HCT116 (cell line): ENCODE measurements around the gene C4orf50. TPM values are rescaled to one million over a fixed set of nuclear protein-coding genes. Genes with fewer than 3 reads are reported as not detected.

Experiments
- ATAC-seq: fragments of 200-7000 bp; cut with Tn5 transposase; 2 replicates; pipeline ENCODE4 v1.9.1; 2020; ENCODE audit warnings: mild to moderate bottlenecking, moderate library complexity
- BruUV-seq: library from RNA; stranded (reverse); fragments of 400-500 nt; replicated peaks from 2 replicates; lab custom pipeline; 2021; lab: Mats Ljungman, UMichigan
- CTCF ChIA-PET: fragments of 300-600 bp; sonication (Branson Sonifier 250); formaldehyde crosslinking; loops from one replicate; lab custom pipeline; 2021; ENCODE audit warnings: antibody characterized with exemption; lab: Charles Lee
- POLR2A ChIA-PET: fragments of 300-600, 350-600 bp; sonication (Branson Sonifier 250); formaldehyde crosslinking; loops from one replicate; lab custom pipeline; 2021; ENCODE audit warnings: antibody characterized with exemption; lab: Charles Lee
- RAD21 ChIA-PET, 2 experiments: fragments of 300-600 bp; sonication (Branson Sonifier 250); formaldehyde crosslinking; loops; one replicate each; lab custom pipeline; 2023; ENCODE audit warnings: low total read pairs in 2 of 2; ENCODE audit not compliant: uncharacterized antibody in 2 of 2, unreplicated experiment in 2 of 2, low non-redundant PET in 1 of 2; lab: Charles Lee
- DNase-seq: peaks from one replicate; pipeline ENCODE4 v3.0.0-alpha.2; 2010; ENCODE audit warnings: low read depth, low spot score
- H2AFZ ChIP-seq: fragments of 200-600 bp; shearing (Covaris generic), sonication (generic); 2 replicates; pipeline ENCODE4 v1.6.1; 2017; ENCODE audit warnings: low read depth, mixed run types, mixed read lengths, antibody characterized with exemption, low read length; ENCODE audit not compliant: poor library complexity, severe bottlenecking
- H3K27ac ChIP-seq: 2 replicates; pipeline ENCODE4 v1.5.1; 2012; ENCODE audit warnings: low read depth, low read length
- H3K27me3 ChIP-seq: fragments of 200-600 bp; sonication (generic); 2 replicates; pipeline ENCODE4 v1.6.1; 2016; ENCODE audit warnings: mixed run types, low read length, mixed read lengths; ENCODE audit not compliant: insufficient read depth
- H3K36me3 ChIP-seq, 2 experiments: fragments of 200-500 bp in 1 of 2; fragments of 200-600 bp in 1 of 2; sonication (Bioruptor generic) in 1 of 2; sonication (generic) in 1 of 2; 2 replicates each; pipeline versions ENCODE4 v1.5.1 to v1.6.1; 2014 to 2016; ENCODE audit warnings: low read length in 2 of 2, inconsistent platforms in 1 of 2, mixed read lengths in 1 of 2, mixed run types in 1 of 2; ENCODE audit not compliant: insufficient read depth in 2 of 2, control insufficient read depth in 1 of 2
- H3K4me1 ChIP-seq, 2 experiments: fragments of 200-600 bp in 1 of 2; sonication (generic) in 1 of 2; 2 replicates each; pipeline versions ENCODE4 v1.5.1 to v1.6.1; 2012 to 2017; ENCODE audit warnings: low read length in 2 of 2, inconsistent platforms in 1 of 2, mild to moderate bottlenecking in 1 of 2, mixed read lengths in 1 of 2, mixed run types in 1 of 2, moderate library complexity in 1 of 2; ENCODE audit not compliant: insufficient read depth in 2 of 2, control insufficient read depth in 1 of 2
- H3K4me2 ChIP-seq: fragments of 200-600 bp; sonication (generic); 2 replicates; pipeline ENCODE4 v1.6.1; 2017; ENCODE audit warnings: mixed run types, low read length, mixed read lengths
- H3K4me3 ChIP-seq, 2 experiments: fragments of 200-600 bp in 1 of 2; sonication (generic) in 1 of 2; replicated peaks in 1 of 2; 2 replicates each; pipeline ENCODE4 v1.5.1; 2011 to 2016; ENCODE audit warnings: low read length in 2 of 2, control low read depth in 1 of 2, low read depth in 1 of 2, mild to moderate bottlenecking in 1 of 2, mixed read lengths in 1 of 2, mixed run types in 1 of 2
- H3K79me2 ChIP-seq: fragments of 200-600 bp; sonication (generic); 2 replicates; pipeline ENCODE4 v1.6.1; 2017; ENCODE audit warnings: mild to moderate bottlenecking, mixed run types, low read length, moderate library complexity, mixed read lengths; ENCODE audit not compliant: insufficient read depth
- H3K9ac ChIP-seq: fragments of 200-600 bp; sonication (generic); 2 replicates; pipeline ENCODE4 v1.6.1; 2016; ENCODE audit warnings: low read length, mixed read lengths
- H3K9me2 ChIP-seq: fragments of 200-600 bp; sonication (generic), shearing (Covaris generic); 2 replicates; pipeline ENCODE4 v1.6.1; 2017; ENCODE audit warnings: mixed run types, mild to moderate bottlenecking, moderate library complexity; ENCODE audit not compliant: insufficient read depth
- H3K9me3 ChIP-seq, 2 experiments: fragments of 200-500 bp in 1 of 2; fragments of 200-600 bp in 1 of 2; sonication (Bioruptor generic) in 1 of 2; sonication (generic) in 1 of 2; 2 replicates each; pipeline ENCODE4 v1.6.1; 2014 to 2017; ENCODE audit warnings: low read length in 2 of 2, mixed read lengths in 2 of 2, inconsistent platforms in 1 of 2, low read depth in 1 of 2, mild to moderate bottlenecking in 1 of 2, mixed run types in 1 of 2, moderate library complexity in 1 of 2; ENCODE audit not compliant: control insufficient read depth in 1 of 2, insufficient read depth in 1 of 2
- H4K20me1 ChIP-seq: fragments of 200-600 bp; sonication (generic), shearing (Covaris generic); 2 replicates; pipeline ENCODE4 v1.6.1; 2017; ENCODE audit warnings: mixed run types, mild to moderate bottlenecking, moderate library complexity; ENCODE audit not compliant: insufficient read depth
- CTCF ChIP-seq, 3 experiments: fragments of 200-600 bp in 1 of 3; sonication (generic) in 1 of 3; IDR thresholded peaks in 2 of 3; conservative IDR thresholded peaks in 1 of 3; 2 replicates each; pipeline ENCODE4 v1.5.1; 2012 to 2017; ENCODE audit warnings: low read depth in 2 of 3, low read length in 2 of 3, antibody characterized with exemption in 1 of 3, borderline replicate concordance in 1 of 3, control low read depth in 1 of 3, mild to moderate bottlenecking in 1 of 3, mixed read lengths in 1 of 3, mixed run types in 1 of 3, moderate library complexity in 1 of 3; ENCODE audit not compliant: insufficient read depth in 1 of 3
- JUND ChIP-seq: IDR thresholded peaks from 2 replicates; pipeline ENCODE4 v1.6.1; 2012
- RAD21 ChIP-seq: IDR thresholded peaks from 2 replicates; pipeline ENCODE4 v1.6.1; 2012; ENCODE audit warnings: low read depth, mild to moderate bottlenecking
- YY1 ChIP-seq: IDR thresholded peaks from 2 replicates; pipeline ENCODE4 v1.6.1; 2011; ENCODE audit warnings: low read length, low read depth, moderate library complexity, mild to moderate bottlenecking; ENCODE audit not compliant: insufficient replicate concordance; ENCODE audit errors: extremely low read depth
- ZBTB33 ChIP-seq: IDR thresholded peaks from 2 replicates; pipeline ENCODE4 v1.6.1; 2011; ENCODE audit warnings: mild to moderate bottlenecking, low read length, moderate library complexity; ENCODE audit not compliant: insufficient replicate concordance; ENCODE audit errors: extremely low read depth
- intact Hi-C: fragments of 100-400 bp; cut with micrococcal nuclease; formaldehyde crosslinking; loops from 2 replicates; pipeline ENCODE4 v1.10.0; 2022
- total RNA-seq: library from RNA; stranded (reverse); gene quantifications from one replicate; pipeline ENCODE4 v1.2.1, GENCODE V29; 2021; ENCODE audit not compliant: unreplicated experiment

The C4orf50 gene
- total RNA-seq, 1 experiment from 2014 or later: not detected

DNA sequence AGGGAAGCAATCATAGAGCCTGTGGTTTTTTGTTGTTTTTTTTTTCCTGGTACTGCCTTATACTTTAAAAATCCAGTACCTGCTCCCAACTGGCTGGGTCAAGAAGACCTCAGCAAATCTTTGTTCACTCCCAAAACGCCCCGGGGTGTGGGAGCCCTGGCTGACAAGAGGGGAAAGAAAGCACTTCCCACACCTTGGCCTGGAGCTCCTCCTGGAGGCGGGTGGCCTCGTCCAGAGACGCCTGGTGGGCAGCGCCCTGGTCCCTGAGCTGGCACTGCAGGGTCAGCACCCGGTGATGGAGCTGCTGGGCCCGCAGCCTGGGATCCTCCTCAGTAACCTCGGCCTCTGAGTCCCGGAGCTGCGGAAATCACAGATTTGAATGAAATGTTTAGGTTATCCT is 38.2 kb downstream of the C4orf50 start:
- H2AFZ ChIP-seq: no peak overlapping the region
- H4K20me1 ChIP-seq: no peaks in the 10 kb centered on the region
- ATAC-seq (peak; percentile 95), DNase-seq (peak; percentile 7)
- intact Hi-C loops: loop anchor here (1.0 kb wide), 1 partner anchor 159 kb away; no protein-coding TSS in a partner anchor
- POLR2A ChIA-PET: no interaction called here
- BruUV-seq: no TSS peak
- no peaks in the 10 kb centered on the region for H3K9me2 ChIP-seq
- H3K27ac ChIP-seq: no peak overlapping the region
- CTCF ChIA-PET: interaction anchor here (0.7 to 2.5 kb wide), 10 partner anchors 9 to 176 kb away, joined by 3 to 18 read pairs (median 4); no protein-coding TSS in a partner anchor
- H3K36me3 ChIP-seq: no peaks in the 10 kb centered on the region
- H3K79me2 ChIP-seq: no peaks in the 10 kb centered on the region
- no peaks in the 10 kb centered on the region; a peak in 2 of 4 replicates for H3K9me3 ChIP-seq
- no peak overlapping the region for H3K4me3 ChIP-seq
- TF ChIP-seq YY1: no peak
- TF ChIP-seq ZBTB33: no peak
- TF ChIP-seq CTCF (IDR thresholded peaks at IDR 0.05 in 2 of 3, conservative IDR thresholded peaks at IDR 0.05 in 1 of 3; ENCODE audit: borderline replicate concordance in 1 of 3, insufficient read depth in 1 of 3, low read depth in 2 of 3, low read length in 2 of 3): peak; percentile 61 to 64 (median 63); a peak in 5 of 6 replicates
- peak; percentile 75 for TF ChIP-seq RAD21
- TF ChIP-seq JUND: no peak
- RAD21 ChIA-PET: interaction anchor here (0.5 to 0.8 kb wide), 4 partner anchors 158 to 197 kb away, joined by 4 read pairs; no protein-coding TSS in a partner anchor
- no peak overlapping the region for H3K4me2 ChIP-seq
- H3K9ac ChIP-seq: no peak overlapping the region
- H3K4me1 ChIP-seq: no peaks in the 10 kb centered on the region
- H3K27me3 ChIP-seq: peaks cover 33% of the 10 kb centered on the region
